Endothelial cell (in vitro differentiated cells): ENCODE data around the gene CCDC124. TPM values are rescaled to one million over a fixed set of nuclear protein-coding genes. Genes with fewer than 3 reads are reported as not detected.
A peak's percentile ranks its signal among the peaks of the same experiment; 100 is the strongest.

ENCODE experiments used
- DNase-seq: peaks from one replicate; pipeline ENCODE4 v3.0.0; 2021; ENCODE audit warnings: low spot score
- H3K27ac Mint-ChIP-seq: one replicate; pipeline ENCODE4 v1.8.0; 2021; ENCODE audit warnings: mixed read lengths, inconsistent platforms; ENCODE audit not compliant: unreplicated experiment
- H3K27me3 Mint-ChIP-seq: one replicate; pipeline ENCODE4 v1.8.0; 2021; ENCODE audit warnings: mild to moderate bottlenecking, moderate library complexity, mixed read lengths, inconsistent platforms; ENCODE audit not compliant: unreplicated experiment
- H3K36me3 Mint-ChIP-seq: one replicate; pipeline ENCODE4 v1.8.0; 2021; ENCODE audit warnings: mild to moderate bottlenecking, low read depth, mixed read lengths, inconsistent platforms; ENCODE audit not compliant: unreplicated experiment
- H3K4me1 Mint-ChIP-seq: one replicate; pipeline ENCODE4 v1.8.0; 2021; ENCODE audit warnings: mild to moderate bottlenecking, mixed read lengths, inconsistent platforms; ENCODE audit not compliant: unreplicated experiment
- H3K4me3 Mint-ChIP-seq: one replicate; pipeline ENCODE4 v1.8.0; 2021; ENCODE audit warnings: mild to moderate bottlenecking, mixed read lengths, inconsistent platforms; ENCODE audit not compliant: unreplicated experiment
- H3K9me3 Mint-ChIP-seq: one replicate; pipeline ENCODE4 v1.8.0; 2021; ENCODE audit warnings: mixed read lengths, inconsistent platforms; ENCODE audit not compliant: unreplicated experiment
- total RNA-seq: library from RNA; stranded (reverse); fragmentation: NEBNext Ultra II Directional; extraction: Animal tissue kit (Norgen Biotek cat#: 25700); gene quantifications from one replicate; pipeline ENCODE4 v1.2.1, GENCODE V29; 2021; ENCODE audit not compliant: unreplicated experiment
- TF ChIP-seq, protein P1 (sequence below): fragments of 200-600 bp; sonication (generic); IDR thresholded peaks from one replicate; pipeline ENCODE4 v1.5.0; 2021; ENCODE audit warnings: antibody characterized with exemption; ENCODE audit not compliant: unreplicated experiment

The CCDC124 gene
- total RNA-seq, 1 donor from 2014 or later, result 68.2 TPM

DNA sequence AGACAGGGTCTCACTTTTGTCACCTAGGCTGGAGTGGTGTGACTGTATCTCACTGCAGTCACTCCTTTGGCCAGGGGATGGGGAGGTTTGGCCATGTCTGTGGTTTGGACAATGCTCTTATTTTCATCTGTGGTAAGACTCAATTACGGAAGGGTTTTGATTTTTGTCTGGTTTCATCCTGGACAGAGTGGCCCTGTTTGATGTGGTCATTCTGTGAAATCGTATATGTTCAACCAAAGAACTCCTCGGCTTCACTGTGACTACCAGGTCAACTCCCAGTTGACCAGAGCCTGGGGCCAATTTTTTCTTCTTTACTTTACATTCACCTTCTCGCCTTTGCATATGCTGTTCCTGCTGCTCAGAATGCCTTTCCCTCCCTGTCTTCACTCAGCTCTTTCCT, 6.8 kb upstream of the CCDC124 start:
- H3K27ac Mint-ChIP-seq, result no peak overlapping the region
- no peaks in the 10 kb centered on the region for H3K27me3 Mint-ChIP-seq
- TF ChIP-seq, protein P1, sequence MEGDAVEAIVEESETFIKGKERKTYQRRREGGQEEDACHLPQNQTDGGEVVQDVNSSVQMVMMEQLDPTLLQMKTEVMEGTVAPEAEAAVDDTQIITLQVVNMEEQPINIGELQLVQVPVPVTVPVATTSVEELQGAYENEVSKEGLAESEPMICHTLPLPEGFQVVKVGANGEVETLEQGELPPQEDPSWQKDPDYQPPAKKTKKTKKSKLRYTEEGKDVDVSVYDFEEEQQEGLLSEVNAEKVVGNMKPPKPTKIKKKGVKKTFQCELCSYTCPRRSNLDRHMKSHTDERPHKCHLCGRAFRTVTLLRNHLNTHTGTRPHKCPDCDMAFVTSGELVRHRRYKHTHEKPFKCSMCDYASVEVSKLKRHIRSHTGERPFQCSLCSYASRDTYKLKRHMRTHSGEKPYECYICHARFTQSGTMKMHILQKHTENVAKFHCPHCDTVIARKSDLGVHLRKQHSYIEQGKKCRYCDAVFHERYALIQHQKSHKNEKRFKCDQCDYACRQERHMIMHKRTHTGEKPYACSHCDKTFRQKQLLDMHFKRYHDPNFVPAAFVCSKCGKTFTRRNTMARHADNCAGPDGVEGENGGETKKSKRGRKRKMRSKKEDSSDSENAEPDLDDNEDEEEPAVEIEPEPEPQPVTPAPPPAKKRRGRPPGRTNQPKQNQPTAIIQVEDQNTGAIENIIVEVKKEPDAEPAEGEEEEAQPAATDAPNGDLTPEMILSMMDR, result no peak
- H3K36me3 Mint-ChIP-seq, result no peaks in the 10 kb centered on the region
- no peaks in the 10 kb centered on the region for H3K4me1 Mint-ChIP-seq
- no peak for DNase-seq
- H3K9me3 Mint-ChIP-seq, result no peaks in the 10 kb centered on the region
- no peak overlapping the region for H3K4me3 Mint-ChIP-seq

DNA sequence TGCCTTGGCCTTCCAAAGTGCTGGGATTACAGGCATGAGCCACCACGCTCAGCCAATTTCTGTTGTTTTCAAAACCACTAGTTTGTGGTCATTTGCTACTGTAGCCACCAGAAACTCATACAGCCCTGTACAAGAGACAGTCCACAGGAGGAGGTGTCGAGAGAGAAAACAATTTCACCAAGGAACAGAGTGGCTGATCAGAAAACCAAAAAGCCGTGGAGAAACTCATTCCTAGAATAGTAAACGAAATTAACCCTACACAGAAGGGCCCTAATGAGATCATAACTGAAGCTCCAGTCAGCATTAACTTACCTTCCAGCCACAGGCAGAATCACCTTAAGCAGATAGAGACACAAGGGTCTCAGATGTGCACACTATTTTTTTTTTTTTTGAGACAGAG, 3.8 kb upstream of the CCDC124 start:
- Mint-ChIP-seq H3K4me3 (no peak overlapping the region), H3K27ac (no peak overlapping the region), H3K4me1 (peaks cover 9% of the 10 kb centered on the region), H3K36me3 (no peaks in the 10 kb centered on the region), H3K27me3 (peaks cover 6% of the 10 kb centered on the region), H3K9me3 (no peaks in the 10 kb centered on the region)
- TF ChIP-seq, protein P1, result no peak
- DNase-seq, result no peak

DNA sequence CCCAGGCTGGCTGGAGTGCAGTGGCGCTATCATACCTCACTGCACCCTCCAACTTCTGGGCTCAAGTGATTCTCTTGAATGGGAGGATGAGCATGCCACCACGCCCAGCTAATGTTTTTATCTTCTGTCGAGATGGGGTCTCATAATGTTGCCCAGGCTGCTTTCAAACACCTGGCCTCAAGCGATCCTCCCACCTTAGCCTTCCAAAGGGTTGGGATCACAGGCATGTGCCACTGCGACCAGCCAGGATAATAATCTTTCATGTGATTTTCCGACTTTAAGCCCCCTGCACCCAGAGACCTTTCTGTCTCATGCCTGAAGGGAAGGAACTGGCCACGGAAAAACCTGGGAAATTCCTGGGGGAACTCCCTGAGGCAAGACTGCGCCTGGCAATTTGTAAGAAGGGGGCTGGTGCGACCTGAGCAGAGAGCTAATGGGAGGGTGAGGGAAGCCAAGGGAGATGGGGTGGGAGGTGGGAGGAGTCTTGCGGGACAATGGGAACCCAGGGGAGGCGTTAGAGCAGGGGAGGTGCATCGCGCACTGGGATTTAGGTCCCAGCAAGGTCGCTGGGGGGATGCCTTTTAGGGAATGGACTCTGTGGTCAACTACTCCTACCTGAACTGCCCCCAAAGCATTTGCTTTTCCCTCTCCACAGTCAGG, 1.2 kb upstream of the CCDC124 start:
- no peak for DNase-seq
- no peaks in the 10 kb centered on the region for H3K9me3 Mint-ChIP-seq
- H3K27ac Mint-ChIP-seq, result no peak overlapping the region
- peaks cover 9% of the 10 kb centered on the region for H3K4me1 Mint-ChIP-seq
- TF ChIP-seq, protein P1, result no peak
- H3K4me3 Mint-ChIP-seq, result peak overlapping the region; percentile 80
- peaks cover 8% of the 10 kb centered on the region for H3K27me3 Mint-ChIP-seq
- no peaks in the 10 kb centered on the region for H3K36me3 Mint-ChIP-seq

DNA sequence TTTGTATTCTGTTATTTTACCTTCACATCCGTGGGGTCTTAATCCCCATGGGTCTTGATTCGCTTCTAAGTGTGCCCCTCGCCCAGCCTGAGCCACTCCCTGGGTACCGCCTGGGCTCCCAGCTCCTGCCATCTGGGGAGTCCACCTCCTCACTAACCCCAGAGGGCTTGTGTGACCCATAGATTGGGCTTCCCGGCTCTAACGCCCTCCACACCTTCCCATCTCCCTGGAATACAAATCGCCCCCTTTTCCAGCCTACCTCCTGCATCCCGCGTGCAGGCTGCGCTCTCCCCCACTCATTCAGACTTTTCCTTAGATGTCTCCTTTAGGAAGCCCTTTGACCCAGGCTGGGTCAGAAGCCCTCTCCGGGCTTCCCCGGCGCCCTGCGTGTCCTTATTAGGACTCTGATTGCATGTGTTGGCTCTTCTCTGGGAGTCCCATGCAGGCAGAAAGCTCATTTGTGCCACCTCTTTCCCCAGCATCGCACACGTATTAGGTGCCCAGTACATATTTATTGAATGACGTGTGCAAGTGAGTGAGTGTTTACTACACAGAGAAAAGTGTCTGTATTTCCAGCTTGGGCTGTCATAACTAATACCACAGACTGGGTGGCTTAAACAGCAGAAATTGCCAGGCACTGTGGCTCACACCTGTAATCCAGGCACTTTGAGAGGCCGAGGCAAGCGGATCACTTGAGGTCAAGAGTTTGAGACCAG, 757 bp downstream of the CCDC124 start:
- Mint-ChIP-seq H3K36me3 (no peaks in the 10 kb centered on the region), H3K4me1 (peaks cover 9% of the 10 kb centered on the region), H3K27me3 (peaks cover 8% of the 10 kb centered on the region), H3K27ac (peak overlapping the region; percentile 81), H3K9me3 (no peaks in the 10 kb centered on the region), H3K4me3 (peak overlapping the region; percentile 88)
- no peak for DNase-seq
- TF ChIP-seq, protein P1, result no peak

DNA sequence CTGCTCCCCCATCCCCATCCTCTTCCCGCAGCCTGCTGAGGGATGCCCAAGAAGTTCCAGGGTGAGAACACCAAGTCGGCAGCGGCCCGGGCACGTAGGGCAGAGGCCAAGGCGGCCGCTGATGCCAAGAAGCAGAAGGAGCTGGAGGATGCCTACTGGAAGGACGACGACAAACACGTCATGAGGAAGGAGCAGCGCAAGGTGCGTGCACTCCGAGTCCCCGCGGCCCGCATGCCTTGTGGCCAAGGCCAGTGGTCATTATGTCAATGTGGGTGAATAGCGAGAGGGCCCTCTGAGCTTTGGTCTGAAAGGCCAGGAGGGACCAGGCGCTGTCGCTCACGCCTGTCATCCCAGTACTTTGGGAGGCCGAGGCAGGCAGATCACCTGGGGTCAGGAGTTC, 3.6 kb downstream of the CCDC124 start:
- no peak for DNase-seq
- no peaks in the 10 kb centered on the region for H3K9me3 Mint-ChIP-seq
- peaks cover 9% of the 10 kb centered on the region for H3K4me1 Mint-ChIP-seq
- H3K27me3 Mint-ChIP-seq, result peaks cover 9% of the 10 kb centered on the region
- TF ChIP-seq, protein P1, result no peak
- no peaks in the 10 kb centered on the region for H3K36me3 Mint-ChIP-seq
- no peak overlapping the region for H3K27ac Mint-ChIP-seq
- no peak overlapping the region for H3K4me3 Mint-ChIP-seq
